HG03097 (cell line): ENCODE data around the gene LIN37.
"Not testable (repeated sequence)": the region's sequence is repeated elsewhere in the genome, so short reads cannot be mapped to it uniquely, and the experiment has no call there.

ENCODE experiments used
- ATAC-seq: cut with Tn5 transposase; IDR thresholded peaks from one replicate; pipeline ENCODE4 v1.9.1; 2021; ENCODE audit not compliant: unreplicated experiment, low FRiP score

Gene LIN37

GRCh38 chr19:35719402-35720162 is 28.8 kb upstream of the LIN37 start:
- ATAC-seq: no peak

- ATAC-seq: no peak
Observed at GRCh38 chr19:35720163-35720524, 28.2 kb upstream of the LIN37 start.

DNA sequence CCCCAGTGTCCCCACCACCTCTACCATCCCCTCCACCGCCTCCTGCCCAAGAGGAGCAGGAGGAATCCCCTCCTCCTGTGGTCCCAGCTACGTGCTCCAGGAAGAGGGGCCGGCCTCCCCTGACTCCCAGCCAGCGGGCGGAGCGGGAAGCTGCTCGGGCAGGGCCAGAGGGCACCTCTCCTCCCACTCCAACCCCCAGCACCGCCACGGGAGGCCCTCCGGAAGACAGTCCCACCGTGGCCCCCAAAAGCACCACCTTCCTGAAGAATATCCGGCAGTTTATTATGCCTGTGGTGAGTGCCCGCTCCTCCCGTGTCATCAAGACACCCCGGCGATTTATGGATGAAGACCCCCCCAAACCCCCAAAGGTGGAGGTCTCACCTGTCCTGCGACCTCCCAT is 27.7 kb upstream of the LIN37 start:
- no peak for ATAC-seq

- no peak for ATAC-seq
Observed at GRCh38 chr19:35721374-35721773, 27.0 kb upstream of the LIN37 start.

DNA sequence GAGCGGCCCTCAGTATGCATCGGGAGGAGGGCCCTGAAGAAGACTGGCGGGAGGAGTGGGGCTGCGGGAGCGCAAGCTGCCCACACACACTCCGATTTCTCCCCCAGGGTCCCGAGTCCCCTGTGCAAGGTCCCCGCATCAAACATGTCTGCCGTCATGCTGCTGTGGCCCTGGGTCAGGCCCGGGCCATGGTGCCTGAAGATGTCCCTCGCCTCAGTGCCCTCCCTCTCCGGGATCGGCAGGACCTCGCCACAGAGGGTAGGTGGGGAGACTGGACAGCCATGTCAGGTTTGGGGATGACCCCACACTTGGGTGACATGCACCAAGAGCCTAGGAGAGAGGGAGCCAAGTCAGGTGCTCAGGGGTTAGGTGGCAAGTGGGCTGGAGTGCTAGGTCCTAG is 25.9 kb upstream of the LIN37 start:
- ATAC-seq: no peak

DNA sequence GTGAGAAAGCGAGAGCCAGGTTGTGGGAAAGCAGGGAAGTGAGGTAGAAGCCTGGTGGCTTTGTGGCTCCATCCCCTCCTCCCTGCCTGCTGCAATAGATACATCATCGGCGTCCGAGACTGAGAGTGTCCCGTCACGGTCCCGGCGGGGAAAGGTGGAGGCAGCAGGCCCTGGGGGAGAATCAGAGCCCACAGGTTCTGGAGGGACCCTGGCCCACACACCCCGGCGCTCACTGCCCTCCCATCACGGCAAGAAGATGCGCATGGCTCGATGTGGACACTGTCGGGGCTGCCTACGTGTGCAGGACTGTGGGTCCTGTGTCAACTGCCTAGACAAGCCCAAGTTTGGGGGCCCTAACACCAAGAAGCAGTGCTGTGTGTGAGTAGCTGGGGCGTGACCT is 25.5 kb upstream of the LIN37 start:
- ATAC-seq: no peak

DNA sequence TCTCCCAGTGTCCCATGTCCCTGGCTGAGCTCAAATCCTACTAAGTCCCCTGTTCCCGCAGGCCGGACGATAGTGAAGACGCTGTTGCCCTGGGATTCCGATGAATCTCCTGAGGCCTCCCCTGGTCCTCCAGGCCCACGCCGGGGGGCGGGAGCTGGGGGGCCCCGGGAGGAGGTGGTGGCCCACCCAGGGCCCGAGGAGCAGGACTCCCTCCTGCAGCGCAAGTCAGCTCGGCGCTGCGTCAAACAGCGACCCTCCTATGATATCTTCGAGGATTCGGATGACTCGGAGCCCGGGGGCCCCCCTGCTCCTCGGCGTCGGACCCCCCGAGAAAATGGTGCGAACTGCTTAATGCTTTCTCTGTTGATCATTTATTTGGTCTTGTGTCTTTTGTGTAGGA is 24.7 kb upstream of the LIN37 start:
- no peak for ATAC-seq

DNA sequence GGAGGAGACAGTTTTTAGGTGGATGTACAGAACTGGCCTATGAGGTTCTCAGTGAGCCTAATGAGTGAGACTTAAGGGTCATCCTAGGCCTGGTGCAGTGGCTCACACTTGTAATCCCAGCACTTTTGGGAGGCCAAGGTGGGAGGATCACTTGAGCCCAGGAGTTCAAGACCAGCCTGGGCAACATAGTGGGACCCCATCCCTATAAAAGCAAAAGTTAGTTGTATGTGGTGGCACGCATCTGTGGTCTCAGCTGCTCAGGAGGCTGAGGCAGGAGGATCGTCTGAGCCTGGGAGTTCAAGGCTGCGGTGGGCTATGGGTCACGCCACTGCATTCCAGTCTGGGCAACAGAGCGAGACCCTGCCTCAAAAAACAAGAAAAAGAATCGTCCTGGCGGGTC is 24.2 kb upstream of the LIN37 start:
- not testable (repeated sequence) for ATAC-seq

- no peak for ATAC-seq
Observed at GRCh38 chr19:35724560-35724959, 23.8 kb upstream of the LIN37 start.

DNA sequence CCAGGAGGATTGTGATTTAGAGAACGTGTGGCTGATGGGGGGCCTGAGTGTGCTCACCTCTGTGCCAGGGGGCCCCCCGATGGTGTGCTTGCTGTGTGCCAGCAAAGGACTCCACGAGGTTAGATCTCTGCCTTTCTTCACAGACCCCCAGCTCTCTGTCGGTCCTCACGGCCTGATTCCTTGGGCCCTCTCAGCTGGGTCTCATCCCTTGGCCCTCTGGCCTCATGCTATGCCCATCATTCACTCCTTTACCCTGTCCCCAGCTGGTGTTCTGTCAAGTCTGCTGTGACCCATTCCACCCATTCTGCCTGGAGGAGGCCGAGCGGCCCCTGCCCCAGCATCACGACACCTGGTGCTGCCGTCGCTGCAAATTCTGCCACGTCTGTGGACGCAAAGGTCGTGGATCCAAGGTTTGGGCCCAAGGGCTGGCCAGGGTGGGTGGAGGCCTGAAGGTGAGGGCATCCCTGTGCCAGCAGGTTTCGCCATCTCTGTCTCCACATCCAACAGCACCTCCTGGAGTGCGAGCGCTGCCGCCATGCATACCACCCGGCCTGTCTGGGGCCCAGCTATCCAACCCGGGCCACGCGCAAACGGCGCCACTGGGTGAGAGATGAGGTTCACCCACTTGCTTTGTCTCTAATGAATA is 23.0 kb upstream of the LIN37 start:
- ATAC-seq: no peak

GRCh38 chr19:35727053-35727955 is 21.1 kb upstream of the LIN37 start:
- ATAC-seq: no peak

DNA sequence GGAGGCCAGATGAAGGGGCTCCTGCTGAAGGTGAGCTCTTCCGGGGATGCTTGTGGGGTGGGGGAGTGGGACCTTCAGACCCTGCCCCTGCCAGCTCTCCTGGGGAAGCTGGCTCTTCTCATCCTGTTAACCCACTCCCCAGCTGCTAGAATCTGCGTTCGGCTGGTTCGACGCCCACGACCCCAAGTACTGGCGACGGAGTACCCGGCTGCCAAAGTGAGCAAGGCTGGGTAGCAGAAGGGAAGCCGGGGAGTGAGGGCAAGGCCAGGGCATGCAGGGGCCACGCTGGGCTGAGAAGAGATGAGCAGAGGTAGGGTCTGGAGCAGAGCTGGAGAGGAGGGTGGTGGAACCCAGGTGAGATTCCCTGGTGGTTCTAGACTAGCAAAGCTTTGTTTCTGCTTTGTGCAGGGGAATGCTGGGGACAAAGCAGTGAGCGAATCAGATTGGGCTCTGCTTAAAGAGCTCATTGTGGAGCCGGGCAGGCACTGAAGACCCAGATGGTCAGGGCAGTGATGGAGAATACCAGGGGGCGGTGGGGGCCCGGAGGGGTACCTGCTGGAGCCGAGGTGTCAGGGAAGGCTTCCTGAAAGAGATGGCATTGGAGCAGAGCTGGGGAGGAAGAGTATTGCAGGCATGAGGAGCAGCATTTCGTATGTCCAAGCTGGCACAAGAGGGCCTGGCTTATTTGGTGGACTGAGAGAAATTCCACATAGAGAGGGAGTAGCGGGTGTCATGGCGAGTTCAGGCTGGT is 20.2 kb upstream of the LIN37 start:
- ATAC-seq: no peak

GRCh38 chr19:35729021-35729420 is 19.4 kb upstream of the LIN37 start:
- no peak for ATAC-seq

DNA sequence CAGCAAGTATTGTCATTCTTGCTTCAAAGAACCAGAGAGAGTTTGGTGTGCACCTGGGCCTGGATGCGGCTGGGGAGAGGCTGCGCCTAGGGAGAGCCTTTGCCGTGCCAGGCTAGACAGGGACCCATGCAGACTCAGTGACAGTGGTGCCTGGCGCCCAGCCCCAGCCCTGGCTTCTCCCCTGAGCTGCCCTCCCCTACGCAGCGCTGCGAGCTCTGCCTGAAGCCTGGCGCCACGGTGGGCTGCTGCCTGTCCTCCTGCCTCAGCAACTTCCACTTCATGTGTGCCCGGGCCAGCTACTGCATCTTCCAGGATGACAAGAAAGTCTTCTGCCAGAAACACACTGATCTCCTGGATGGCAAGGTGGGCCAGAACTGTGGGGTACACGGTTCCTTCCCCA is 18.6 kb upstream of the LIN37 start:
- ATAC-seq: no peak

DNA sequence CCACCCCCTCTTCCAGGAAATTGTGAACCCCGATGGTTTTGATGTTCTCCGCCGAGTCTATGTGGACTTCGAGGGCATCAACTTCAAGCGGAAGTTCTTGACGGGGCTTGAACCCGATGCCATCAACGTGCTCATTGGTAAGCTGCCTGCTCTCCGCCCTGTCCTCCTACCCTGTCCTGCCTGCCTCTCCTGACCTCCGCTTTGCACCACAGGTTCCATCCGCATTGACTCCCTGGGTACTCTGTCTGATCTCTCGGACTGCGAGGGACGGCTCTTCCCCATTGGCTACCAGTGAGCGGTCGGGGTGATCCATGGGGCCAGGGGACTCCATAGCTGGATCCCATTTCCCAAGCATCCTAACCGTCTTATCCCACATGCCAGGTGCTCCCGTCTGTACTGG is 18.1 kb upstream of the LIN37 start:
- ATAC-seq: no peak

DNA sequence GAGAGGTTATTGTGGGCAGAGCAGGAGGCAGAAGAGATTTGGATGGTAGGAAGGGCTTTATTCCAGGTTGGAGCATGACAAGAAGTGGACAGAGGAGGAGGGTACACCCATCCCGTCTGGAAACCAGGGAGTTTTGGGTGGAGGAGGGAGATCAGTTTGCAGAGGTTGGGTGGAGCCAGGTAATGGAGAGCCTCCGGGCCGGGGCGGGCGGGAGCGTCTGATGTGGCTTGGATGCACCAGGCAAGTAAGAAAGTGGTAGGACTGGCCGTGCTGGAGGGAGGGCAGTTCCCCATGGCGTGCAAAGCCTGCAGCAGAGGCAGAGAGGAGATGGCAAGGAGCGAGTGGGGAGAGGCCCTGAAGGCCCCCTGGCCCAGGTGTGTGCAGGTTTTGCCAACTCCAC is 17.0 kb upstream of the LIN37 start:
- no peak for ATAC-seq

- no peak for ATAC-seq
Observed at GRCh38 chr19:35731779-35732405, 16.5 kb upstream of the LIN37 start.

DNA sequence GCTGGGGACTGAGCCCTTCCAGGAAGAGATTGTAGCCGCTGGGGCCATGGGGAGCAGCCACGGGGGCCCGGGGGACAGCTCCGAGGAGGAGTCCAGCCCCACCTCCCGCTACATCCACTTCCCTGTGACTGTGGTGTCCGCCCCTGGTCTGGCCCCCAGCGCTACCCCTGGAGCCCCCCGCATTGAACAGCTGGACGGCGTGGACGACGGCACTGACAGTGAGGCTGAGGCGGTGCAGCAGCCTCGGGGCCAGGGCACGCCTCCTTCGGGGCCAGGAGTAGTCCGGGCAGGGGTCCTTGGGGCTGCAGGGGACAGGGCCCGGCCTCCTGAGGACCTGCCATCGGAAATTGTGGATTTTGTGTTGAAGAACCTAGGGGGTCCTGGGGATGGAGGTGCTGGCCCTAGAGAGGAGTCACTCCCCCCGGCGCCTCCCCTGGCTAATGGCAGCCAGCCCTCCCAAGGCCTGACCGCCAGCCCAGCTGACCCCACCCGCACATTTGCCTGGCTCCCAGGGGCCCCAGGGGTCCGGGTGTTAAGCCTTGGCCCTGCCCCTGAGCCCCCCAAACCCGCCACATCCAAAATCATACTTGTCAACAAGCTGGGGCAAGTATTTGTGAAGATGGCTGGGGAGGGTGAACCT is 15.7 kb upstream of the LIN37 start:
- ATAC-seq: no peak

DNA sequence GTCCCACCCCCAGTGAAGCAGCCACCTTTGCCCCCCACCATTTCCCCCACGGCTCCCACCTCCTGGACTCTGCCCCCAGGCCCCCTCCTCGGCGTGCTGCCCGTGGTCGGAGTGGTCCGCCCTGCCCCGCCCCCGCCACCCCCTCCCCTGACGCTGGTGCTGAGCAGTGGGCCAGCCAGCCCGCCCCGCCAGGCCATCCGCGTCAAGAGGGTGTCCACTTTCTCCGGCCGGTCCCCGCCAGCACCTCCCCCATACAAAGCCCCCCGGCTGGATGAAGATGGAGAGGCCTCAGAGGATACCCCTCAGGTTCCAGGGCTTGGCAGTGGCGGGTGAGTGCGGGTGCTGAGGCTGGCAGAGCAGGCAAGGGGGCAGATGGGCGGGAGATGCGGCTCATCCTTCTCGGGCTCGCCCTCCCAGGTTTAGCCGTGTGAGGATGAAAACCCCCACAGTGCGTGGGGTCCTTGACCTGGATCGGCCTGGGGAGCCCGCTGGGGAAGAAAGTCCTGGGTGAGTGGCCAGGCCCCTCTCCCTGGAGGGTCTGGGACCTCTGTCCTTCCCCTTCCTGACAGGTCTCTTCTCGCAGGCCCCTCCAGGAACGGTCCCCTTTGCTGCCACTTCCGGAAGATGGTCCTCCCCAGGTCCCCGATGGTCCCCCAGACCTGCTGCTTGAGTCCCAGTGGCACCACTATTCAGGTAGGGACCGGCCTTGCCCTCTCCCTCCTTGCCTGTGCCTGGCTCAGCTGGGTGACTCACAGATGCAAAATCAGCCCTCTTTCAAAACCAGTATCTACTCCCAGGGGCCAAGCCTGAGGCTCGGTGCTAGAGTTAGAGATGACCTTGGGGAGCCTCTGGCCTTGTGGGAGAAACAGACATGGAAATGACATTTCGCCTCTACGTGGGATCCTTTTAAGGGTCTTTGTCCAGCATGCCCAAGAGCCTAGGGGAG is 14.9 kb upstream of the LIN37 start:
- no peak for ATAC-seq
